Measurements from ENCODE around the gene GSDME.

GSDME gene

DNA sequence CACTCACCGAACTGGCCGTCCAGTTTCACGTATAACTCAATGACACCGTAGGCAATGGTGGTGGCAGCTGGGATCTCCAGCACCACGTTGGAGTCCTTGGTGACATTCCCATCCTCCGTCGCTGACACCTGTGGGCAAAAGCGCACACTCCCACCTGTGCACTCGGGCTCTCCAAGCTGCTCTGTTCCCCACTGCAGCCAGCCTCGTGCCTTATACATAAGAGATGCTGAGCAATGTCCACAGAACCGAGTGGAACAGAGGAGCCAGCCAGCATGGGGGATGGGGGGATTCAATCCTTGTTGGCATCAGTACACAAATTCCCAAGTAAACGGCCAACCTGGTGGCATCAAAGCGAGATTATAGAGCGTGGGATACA lies 40.0 kb downstream of the GSDME start:
- peak overlapping the region; percentile 53 for H3K4me3 ChIP-seq (ENCODE audit: low read depth, low read length)

DNA sequence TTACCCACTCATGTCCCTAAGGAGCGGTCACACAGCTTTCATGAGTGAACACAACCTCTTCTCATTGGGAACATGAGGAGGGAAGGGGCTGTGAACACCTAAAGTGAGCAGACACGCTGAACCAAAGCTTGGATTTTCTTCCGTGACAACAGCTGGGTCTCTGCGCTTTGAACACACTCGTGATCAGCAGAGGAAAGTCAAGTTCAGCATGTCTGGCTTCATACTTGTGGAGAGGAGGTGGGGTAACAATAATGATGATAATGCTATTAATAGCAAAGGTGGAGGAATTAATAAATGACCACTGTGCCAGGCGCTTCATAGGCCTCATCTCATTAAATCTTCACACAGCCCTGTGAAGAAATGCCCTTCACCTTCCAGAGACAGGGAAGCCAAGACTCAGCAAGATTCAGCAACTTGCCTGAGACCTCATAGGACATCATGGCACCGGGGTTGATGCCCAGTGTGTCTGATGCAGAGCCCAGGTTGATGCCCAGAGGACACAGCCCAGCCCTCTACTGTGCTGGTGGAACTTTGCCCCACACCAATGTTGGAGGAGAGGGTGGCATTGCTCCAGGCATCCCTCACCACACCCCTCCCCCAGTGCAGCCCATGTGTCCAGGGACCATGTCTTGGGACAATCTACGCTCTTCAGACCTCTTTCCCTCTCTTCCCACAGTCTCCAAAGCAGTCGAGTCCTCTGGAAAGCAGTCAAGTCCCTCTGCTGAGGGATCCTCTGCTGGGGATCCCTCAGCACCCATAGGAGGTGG lies 40.6 kb downstream of the GSDME start:
- TF ChIP-seq CTCF (IDR thresholded peaks at IDR 0.05; ENCODE audit: borderline replicate concordance, insufficient read depth, low read depth, low read length): no peak
- H3K4me3 ChIP-seq (ENCODE audit: low read depth, low read length): peak overlapping the region; percentile 53

More for the DNA sequence above, 40.0 kb downstream of the GSDME start:
- no peak for TF ChIP-seq CTCF (IDR thresholded peaks at IDR 0.05; ENCODE audit: borderline replicate concordance, insufficient read depth, low read depth, low read length)

GRCh38 chr7:24715661-24716479 lies 41.4 kb downstream of the GSDME start:
- peak; percentile 69 for TF ChIP-seq CTCF (IDR thresholded peaks at IDR 0.05; ENCODE audit: borderline replicate concordance, insufficient read depth, low read depth, low read length)

DNA sequence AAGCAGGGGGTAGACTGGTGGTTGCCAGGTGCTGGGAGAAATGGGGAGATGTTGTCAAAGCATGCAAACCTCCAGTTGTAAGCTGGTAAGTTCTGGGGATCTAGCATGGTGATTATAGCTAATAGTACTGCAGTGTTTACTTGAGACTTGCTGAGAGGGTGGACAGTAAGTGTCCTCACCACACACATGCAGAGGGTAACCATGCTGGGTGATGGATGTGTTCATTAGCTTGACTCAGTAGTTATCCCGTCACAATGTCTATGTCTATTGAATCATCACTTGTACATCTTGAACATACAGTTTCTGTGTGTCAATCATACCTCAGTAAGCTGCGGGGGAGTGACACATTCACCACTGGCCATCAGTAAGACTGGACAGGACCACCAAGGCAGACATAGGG lies 42.1 kb downstream of the GSDME start:
- TF ChIP-seq CTCF (IDR thresholded peaks at IDR 0.05; ENCODE audit: borderline replicate concordance, insufficient read depth, low read depth, low read length): no peak
- H3K4me3 ChIP-seq (ENCODE audit: low read depth, low read length): no peak overlapping the region

More at GRCh38 chr7:24715661-24716479, 41.4 kb downstream of the GSDME start:
- peak overlapping the region; percentile 53 for H3K4me3 ChIP-seq (ENCODE audit: low read depth, low read length)

DNA sequence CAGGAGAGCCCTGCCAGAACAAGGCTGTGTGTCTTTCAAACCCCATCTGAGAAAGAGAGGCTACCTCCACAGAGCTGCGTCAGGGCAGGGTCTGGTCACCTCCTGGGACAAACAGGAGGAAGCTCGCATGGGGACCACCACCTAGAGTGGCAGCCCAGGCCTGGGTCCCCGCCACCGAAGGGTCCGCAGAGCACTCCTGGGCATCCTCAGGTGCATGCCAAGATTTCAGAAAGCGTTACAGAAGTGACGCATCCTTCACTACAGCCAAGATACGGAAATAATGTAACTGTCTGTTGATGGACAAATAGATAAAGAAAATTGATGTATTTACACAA lies 42.6 kb downstream of the GSDME start:
- TF ChIP-seq CTCF (IDR thresholded peaks at IDR 0.05; ENCODE audit: borderline replicate concordance, insufficient read depth, low read depth, low read length): no peak
- H3K4me3 ChIP-seq (ENCODE audit: low read depth, low read length): no peak overlapping the region

- no peak overlapping the region for H3K4me3 ChIP-seq (ENCODE audit: low read depth, low read length)
- TF ChIP-seq CTCF (IDR thresholded peaks at IDR 0.05; ENCODE audit: borderline replicate concordance, insufficient read depth, low read depth, low read length): no peak
These were observed 43.2 kb downstream of the GSDME start for GRCh38 chr7:24713850-24714675.
